HEK293 (cell line): ENCODE data around the gene PITPNM1.
A peak's percentile ranks its signal among the peaks of the same experiment; 100 is the strongest.

ENCODE experiments used
- EGR2 ChIP-seq: fragments of 450-650 bp; formaldehyde crosslinking; IDR thresholded peaks from 2 replicates; pipeline ENCODE4 v1.5.1; 2016; ENCODE audit warnings: low read depth, missing biosample characterization, missing genetic modification characterization
- GLI2 ChIP-seq: fragments of 450-650 bp; formaldehyde crosslinking; IDR thresholded peaks from 2 replicates; pipeline ENCODE4; 2017; ENCODE audit warnings: missing biosample characterization, missing genetic modification characterization, low read depth, borderline replicate concordance
- GLIS1 ChIP-seq: fragments of 450-650 bp; formaldehyde crosslinking; IDR thresholded peaks from 2 replicates; pipeline ENCODE4 v1.5.1; 2016; ENCODE audit warnings: missing biosample characterization, missing genetic modification characterization
- HIC1 ChIP-seq: fragments of 450-650 bp; formaldehyde crosslinking; IDR thresholded peaks from 2 replicates; pipeline ENCODE4 v1.5.1; 2016; ENCODE audit warnings: missing biosample characterization, missing genetic modification characterization
- HOXD13 ChIP-seq: sonication (generic); formaldehyde crosslinking; IDR thresholded peaks from 2 replicates; pipeline ENCODE4 v1.8.0; 2022; ENCODE audit warnings: missing genetic modification reagents, borderline replicate concordance
- KLF10 ChIP-seq: fragments of 450-650 bp; IDR thresholded peaks from 2 replicates; pipeline ENCODE4 v1.5.1; 2018; ENCODE audit warnings: missing biosample characterization, mild to moderate bottlenecking, missing genetic modification characterization
- SP2 ChIP-seq: fragments of 450-650 bp; formaldehyde crosslinking; IDR thresholded peaks from 2 replicates; pipeline ENCODE4 v1.5.1; 2016; ENCODE audit warnings: missing biosample characterization, missing genetic modification characterization
- SP3 ChIP-seq: fragments of 450-650 bp; formaldehyde crosslinking; IDR thresholded peaks from 2 replicates; pipeline ENCODE4 v1.5.1; 2016; ENCODE audit warnings: missing biosample characterization, missing genetic modification characterization
- YY2 ChIP-seq: fragments of 450-650 bp; formaldehyde crosslinking; IDR thresholded peaks from 2 replicates; pipeline ENCODE4 v1.5.1; 2016; ENCODE audit warnings: missing biosample characterization, missing genetic modification characterization
- ZBTB48 ChIP-seq: fragments of 450-650 bp; formaldehyde crosslinking; IDR thresholded peaks from 2 replicates; pipeline ENCODE4 v1.5.1; 2016; ENCODE audit warnings: missing biosample characterization, missing genetic modification characterization
- ZFHX2 ChIP-seq: fragments of 450-650 bp; formaldehyde crosslinking; conservative IDR thresholded peaks from 2 replicates; pipeline ENCODE4 v1.5.1; 2016; ENCODE audit warnings: missing biosample characterization, missing genetic modification characterization
- ZNF146 ChIP-seq: fragments of 450-650 bp; formaldehyde crosslinking; IDR thresholded peaks from 2 replicates; pipeline ENCODE4 v1.5.1; 2016; ENCODE audit warnings: missing biosample characterization, missing genetic modification characterization
- ZNF157 ChIP-seq: fragments of 450-650 bp; formaldehyde crosslinking; IDR thresholded peaks from 2 replicates; pipeline ENCODE4 v1.5.1; 2016; ENCODE audit warnings: missing biosample characterization, missing genetic modification characterization
- ZNF16 ChIP-seq: fragments of 450-650 bp; formaldehyde crosslinking; IDR thresholded peaks from 2 replicates; pipeline ENCODE4 v1.5.1; 2016; ENCODE audit warnings: low read depth, missing biosample characterization, missing genetic modification characterization
- ZNF175 ChIP-seq: fragments of 450-650 bp; formaldehyde crosslinking; IDR thresholded peaks from 2 replicates; pipeline ENCODE4 v1.5.1; 2016; ENCODE audit warnings: missing biosample characterization, missing genetic modification characterization
- ZNF18 ChIP-seq: fragments of 450-650 bp; formaldehyde crosslinking; IDR thresholded peaks from 2 replicates; pipeline ENCODE4 v1.5.1; 2016; ENCODE audit warnings: missing biosample characterization, missing genetic modification characterization
- ZNF302 ChIP-seq: fragments of 450-650 bp; formaldehyde crosslinking; IDR thresholded peaks from 2 replicates; pipeline ENCODE4 v1.5.1; 2016; ENCODE audit warnings: missing biosample characterization, missing genetic modification characterization, low read depth
- ZNF335 ChIP-seq: fragments of 450-650 bp; formaldehyde crosslinking; conservative IDR thresholded peaks from 2 replicates; pipeline ENCODE4 v1.5.1; 2016; ENCODE audit warnings: missing biosample characterization, missing genetic modification characterization
- ZNF558 ChIP-seq: fragments of 450-650 bp; formaldehyde crosslinking; IDR thresholded peaks from 2 replicates; pipeline ENCODE4 v1.5.1; 2016; ENCODE audit warnings: missing biosample characterization, missing genetic modification characterization
- ZNF561 ChIP-seq: fragments of 450-650 bp; IDR thresholded peaks from 2 replicates; pipeline ENCODE4 v1.5.1; 2018; ENCODE audit warnings: missing biosample characterization, missing genetic modification characterization, borderline replicate concordance
- ZNF596 ChIP-seq: fragments of 450-650 bp; IDR thresholded peaks from 2 replicates; pipeline ENCODE4 v1.5.0; 2018; ENCODE audit warnings: missing biosample characterization, mild to moderate bottlenecking, missing genetic modification characterization, moderate library complexity
- ZNF76 ChIP-seq: fragments of 450-650 bp; formaldehyde crosslinking; IDR thresholded peaks from 2 replicates; pipeline ENCODE4; 2016; ENCODE audit warnings: low read depth, missing biosample characterization, missing genetic modification characterization, borderline replicate concordance
- ZNF830 ChIP-seq: fragments of 450-650 bp; IDR thresholded peaks from 2 replicates; pipeline ENCODE4 v1.5.0; 2018; ENCODE audit warnings: missing biosample characterization, missing genetic modification characterization, low read depth, mild to moderate bottlenecking, moderate library complexity
- ZSCAN30 ChIP-seq: fragments of 450-650 bp; IDR thresholded peaks from 2 replicates; pipeline ENCODE4 v1.5.1; 2018; ENCODE audit warnings: missing biosample characterization, mild to moderate bottlenecking, missing genetic modification characterization, moderate library complexity
- ZXDB ChIP-seq: fragments of 450-650 bp; formaldehyde crosslinking; IDR thresholded peaks from 2 replicates; pipeline ENCODE4 v1.5.1; 2016; ENCODE audit warnings: missing biosample characterization, missing genetic modification characterization
- TF ChIP-seq, protein P1 (sequence below): fragments of 450-650 bp; formaldehyde crosslinking; IDR thresholded peaks from 2 replicates; pipeline ENCODE4 v1.5.1; 2017; ENCODE audit warnings: missing biosample characterization, missing genetic modification characterization
- TF ChIP-seq, protein P2 (sequence below): fragments of 450-650 bp; formaldehyde crosslinking; IDR thresholded peaks from 2 replicates; pipeline ENCODE4 v1.5.1; 2016; ENCODE audit warnings: missing biosample characterization, missing genetic modification characterization

PITPNM1 gene

GRCh38 chr11:67468759-67469507 is 36.2 kb downstream of the PITPNM1 start, which contains the start of gene TMEM134 (continued):
- TF ChIP-seq HIC1 (tag by site-specific recombination) (peak; percentile 26; the same call in 1 of the 2 replicates), ZNF18 (tag by site-specific recombination) (no peak), ZNF830 (tag by site-specific recombination) (no peak), GLI2 (tag by site-specific recombination) (no peak), YY2 (tag by site-specific recombination) (0 out of 2 replicates have a peak, but pooled peaks have one; percentile 40), SP2 (tag by site-specific recombination) (peak; percentile 84), EGR2 (tag by site-specific recombination) (no peak), ZSCAN30 (no peak), ZBTB48 (tag by site-specific recombination) (peak; percentile 49; the same call in 1 of the 2 replicates), ZNF596 (no peak), ZNF76 (no peak), ZNF561 (tag by site-specific recombination) (peak; percentile 100), ZNF157 (tag by site-specific recombination) (no peak), HOXD13 (CRISPR knock-in tag) (no peak), SP3 (peak; percentile 80), ZNF175 (no peak), ZNF558 (tag by site-specific recombination) (no peak), KLF10 (tag by site-specific recombination) (peak; percentile 70; the same call in 1 of the 2 replicates), ZNF302 (tag by site-specific recombination) (no peak), ZXDB (tag by site-specific recombination) (0 out of 2 replicates have a peak, but pooled peaks have one; percentile 43), GLIS1 (tag by site-specific recombination) (no peak), ZNF335 (tag by site-specific recombination) (peak; percentile 69), ZNF146 (no peak), ZFHX2 (0 out of 2 replicates have a peak, but pooled peaks have one; percentile 43), ZNF16 (tag by site-specific recombination) (no peak)
- TF ChIP-seq, protein P1, sequence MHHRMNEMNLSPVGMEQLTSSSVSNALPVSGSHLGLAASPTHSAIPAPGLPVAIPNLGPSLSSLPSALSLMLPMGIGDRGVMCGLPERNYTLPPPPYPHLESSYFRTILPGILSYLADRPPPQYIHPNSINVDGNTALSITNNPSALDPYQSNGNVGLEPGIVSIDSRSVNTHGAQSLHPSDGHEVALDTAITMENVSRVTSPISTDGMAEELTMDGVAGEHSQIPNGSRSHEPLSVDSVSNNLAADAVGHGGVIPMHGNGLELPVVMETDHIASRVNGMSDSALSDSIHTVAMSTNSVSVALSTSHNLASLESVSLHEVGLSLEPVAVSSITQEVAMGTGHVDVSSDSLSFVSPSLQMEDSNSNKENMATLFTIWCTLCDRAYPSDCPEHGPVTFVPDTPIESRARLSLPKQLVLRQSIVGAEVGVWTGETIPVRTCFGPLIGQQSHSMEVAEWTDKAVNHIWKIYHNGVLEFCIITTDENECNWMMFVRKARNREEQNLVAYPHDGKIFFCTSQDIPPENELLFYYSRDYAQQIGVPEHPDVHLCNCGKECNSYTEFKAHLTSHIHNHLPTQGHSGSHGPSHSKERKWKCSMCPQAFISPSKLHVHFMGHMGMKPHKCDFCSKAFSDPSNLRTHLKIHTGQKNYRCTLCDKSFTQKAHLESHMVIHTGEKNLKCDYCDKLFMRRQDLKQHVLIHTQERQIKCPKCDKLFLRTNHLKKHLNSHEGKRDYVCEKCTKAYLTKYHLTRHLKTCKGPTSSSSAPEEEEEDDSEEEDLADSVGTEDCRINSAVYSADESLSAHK (tag by site-specific recombination), result no peak
- TF ChIP-seq, protein P2, sequence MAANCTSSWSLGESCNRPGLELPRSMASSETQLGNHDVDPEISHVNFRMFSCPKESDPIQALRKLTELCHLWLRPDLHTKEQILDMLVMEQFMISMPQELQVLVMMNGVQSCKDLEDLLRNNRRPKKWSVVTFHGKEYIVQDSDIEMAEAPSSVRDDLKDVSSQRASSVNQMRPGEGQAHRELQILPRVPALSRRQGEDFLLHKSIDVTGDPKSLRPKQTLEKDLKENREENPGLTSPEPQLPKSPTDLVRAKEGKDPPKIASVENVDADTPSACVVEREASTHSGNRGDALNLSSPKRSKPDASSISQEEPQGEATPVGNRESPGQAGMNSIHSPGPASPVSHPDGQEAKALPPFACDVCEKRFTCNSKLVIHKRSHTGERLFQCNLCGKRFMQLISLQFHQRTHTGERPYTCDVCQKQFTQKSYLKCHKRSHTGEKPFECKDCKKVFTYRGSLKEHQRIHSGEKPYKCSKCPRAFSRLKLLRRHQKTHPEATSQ (tag by site-specific recombination), result 0 out of 2 replicates have a peak, but pooled peaks have one; percentile 60
